ENCODE measurements around the gene ANXA4.

ANXA4 gene

DNA sequence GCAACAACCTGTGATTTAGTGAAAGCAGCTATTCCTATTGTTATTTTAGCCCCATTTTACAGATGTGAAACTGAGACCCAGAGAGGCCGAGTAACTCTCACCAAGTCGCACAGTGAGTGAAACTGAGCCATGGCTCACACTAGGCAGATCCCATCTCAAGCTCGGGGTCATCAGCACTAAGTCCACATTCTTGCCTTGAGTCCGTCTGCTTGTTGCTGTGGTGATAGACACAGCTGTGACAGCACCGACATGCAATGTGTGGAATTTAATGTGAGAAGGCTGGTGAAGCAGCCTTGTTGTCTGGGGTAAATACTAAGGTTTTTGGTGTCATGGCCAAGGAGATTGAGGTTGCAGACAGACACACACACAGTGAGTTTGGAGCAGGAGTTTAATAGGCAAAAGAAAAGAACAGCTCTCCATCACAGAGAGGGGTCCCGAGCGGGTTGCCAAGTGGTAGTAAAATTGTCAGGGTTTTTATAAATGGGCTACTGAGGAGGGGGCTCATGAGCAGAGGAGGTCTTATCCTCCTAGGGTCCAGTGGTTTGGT is 47.3 kb downstream of the ANXA4 start:
- Histone ChIP-seq H3K9me3 (ENCODE audit: severe bottlenecking) (no peaks in the 10 kb centered on the region), H3K4me1 (ENCODE audit: insufficient read depth, poor library complexity, severe bottlenecking) (no peaks in the 10 kb centered on the region), H3K36me3 (ENCODE audit: low read depth) (peaks cover 28% of the 10 kb centered on the region), H3K27me3 (ENCODE audit: insufficient read depth, poor library complexity, severe bottlenecking) (no peaks in the 10 kb centered on the region), H3K4me3 (ENCODE audit: severe bottlenecking) (no peak overlapping the region), H3K27ac (ENCODE audit: poor library complexity, severe bottlenecking) (no peak overlapping the region)
- ATAC-seq (ENCODE audit: low read depth), result no peak
- DNase-seq (ENCODE audit: low spot score), result no peak
- TF ChIP-seq, protein P1, sequence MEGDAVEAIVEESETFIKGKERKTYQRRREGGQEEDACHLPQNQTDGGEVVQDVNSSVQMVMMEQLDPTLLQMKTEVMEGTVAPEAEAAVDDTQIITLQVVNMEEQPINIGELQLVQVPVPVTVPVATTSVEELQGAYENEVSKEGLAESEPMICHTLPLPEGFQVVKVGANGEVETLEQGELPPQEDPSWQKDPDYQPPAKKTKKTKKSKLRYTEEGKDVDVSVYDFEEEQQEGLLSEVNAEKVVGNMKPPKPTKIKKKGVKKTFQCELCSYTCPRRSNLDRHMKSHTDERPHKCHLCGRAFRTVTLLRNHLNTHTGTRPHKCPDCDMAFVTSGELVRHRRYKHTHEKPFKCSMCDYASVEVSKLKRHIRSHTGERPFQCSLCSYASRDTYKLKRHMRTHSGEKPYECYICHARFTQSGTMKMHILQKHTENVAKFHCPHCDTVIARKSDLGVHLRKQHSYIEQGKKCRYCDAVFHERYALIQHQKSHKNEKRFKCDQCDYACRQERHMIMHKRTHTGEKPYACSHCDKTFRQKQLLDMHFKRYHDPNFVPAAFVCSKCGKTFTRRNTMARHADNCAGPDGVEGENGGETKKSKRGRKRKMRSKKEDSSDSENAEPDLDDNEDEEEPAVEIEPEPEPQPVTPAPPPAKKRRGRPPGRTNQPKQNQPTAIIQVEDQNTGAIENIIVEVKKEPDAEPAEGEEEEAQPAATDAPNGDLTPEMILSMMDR (IDR thresholded peaks at IDR 0.05; ENCODE audit: poor library complexity, severe bottlenecking), result no peak

DNA sequence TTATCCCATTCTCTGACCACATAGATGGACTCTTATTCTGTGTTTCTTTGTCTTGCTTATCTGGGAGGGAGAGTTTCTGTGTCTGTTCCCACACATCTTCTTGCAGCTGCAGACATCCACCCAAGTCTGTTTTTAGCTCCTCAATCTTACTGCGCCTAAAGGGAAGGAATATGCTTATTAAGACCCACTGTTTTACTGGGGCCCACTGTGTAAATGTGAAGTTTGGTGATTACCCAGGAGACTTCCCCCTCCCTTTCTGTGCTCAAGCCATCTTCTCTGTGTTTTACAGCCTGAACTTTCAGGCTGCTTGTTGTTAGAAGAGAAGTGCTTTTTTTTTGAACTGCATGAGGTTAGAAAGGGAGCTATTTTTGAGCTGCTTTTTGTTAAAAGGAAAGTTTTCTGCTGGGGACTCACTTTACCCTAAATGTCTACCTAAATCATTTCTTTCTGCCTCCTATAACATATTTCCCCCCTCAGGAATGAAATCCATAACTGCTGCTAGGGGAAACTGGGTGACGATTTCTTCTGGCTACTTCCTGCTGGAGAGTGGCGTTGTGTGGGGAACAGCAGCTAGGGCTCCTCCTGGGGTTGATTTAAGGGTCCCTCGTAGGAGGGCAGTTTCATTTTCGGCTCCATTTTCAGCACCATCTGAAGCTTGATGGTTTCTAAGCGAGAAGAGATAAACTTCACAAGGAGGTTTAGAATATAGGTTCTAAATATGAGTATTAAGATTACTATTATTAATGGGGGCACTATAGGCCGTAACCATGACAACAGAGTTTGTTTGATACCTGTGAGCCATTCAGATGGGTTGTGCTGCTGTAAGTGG is 48.1 kb downstream of the ANXA4 start:
- Histone ChIP-seq H3K4me3 (ENCODE audit: severe bottlenecking) (no peak overlapping the region), H3K27ac (ENCODE audit: poor library complexity, severe bottlenecking) (no peak overlapping the region), H3K9me3 (ENCODE audit: severe bottlenecking) (no peaks in the 10 kb centered on the region), H3K36me3 (ENCODE audit: low read depth) (peaks cover 28% of the 10 kb centered on the region), H3K4me1 (ENCODE audit: insufficient read depth, poor library complexity, severe bottlenecking) (no peaks in the 10 kb centered on the region), H3K27me3 (ENCODE audit: insufficient read depth, poor library complexity, severe bottlenecking) (no peaks in the 10 kb centered on the region)
- DNase-seq (ENCODE audit: low spot score) (no peak), ATAC-seq (ENCODE audit: low read depth) (no peak)
- TF ChIP-seq, protein P1 (IDR thresholded peaks at IDR 0.05; ENCODE audit: poor library complexity, severe bottlenecking), result no peak

DNA sequence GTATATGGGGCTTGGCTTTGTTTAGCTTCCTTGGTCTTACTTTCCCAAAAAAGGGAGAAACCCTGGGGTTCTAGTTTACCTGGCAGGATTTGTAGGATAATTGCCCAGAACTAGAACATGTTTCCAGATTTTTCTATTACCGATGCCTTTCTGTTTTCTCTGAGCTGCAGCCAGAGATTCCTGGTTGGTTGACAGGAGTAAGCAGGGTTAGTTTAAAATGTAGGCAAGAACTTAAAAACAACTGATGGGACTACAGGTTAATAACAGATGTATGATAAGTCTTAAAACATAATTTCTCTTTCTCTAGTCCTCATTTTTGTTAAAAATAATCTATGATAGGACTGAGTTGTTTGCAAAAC is 48.6 kb downstream of the ANXA4 start:
- DNase-seq (ENCODE audit: low spot score) (no peak), ATAC-seq (ENCODE audit: low read depth) (no peak)
- Histone ChIP-seq H3K4me3 (ENCODE audit: severe bottlenecking) (no peak overlapping the region), H3K4me1 (ENCODE audit: insufficient read depth, poor library complexity, severe bottlenecking) (no peaks in the 10 kb centered on the region), H3K36me3 (ENCODE audit: low read depth) (peaks cover 28% of the 10 kb centered on the region), H3K27me3 (ENCODE audit: insufficient read depth, poor library complexity, severe bottlenecking) (no peaks in the 10 kb centered on the region), H3K9me3 (ENCODE audit: severe bottlenecking) (no peaks in the 10 kb centered on the region), H3K27ac (ENCODE audit: poor library complexity, severe bottlenecking) (no peak overlapping the region)
- TF ChIP-seq, protein P1 (IDR thresholded peaks at IDR 0.05; ENCODE audit: poor library complexity, severe bottlenecking), result no peak

DNA sequence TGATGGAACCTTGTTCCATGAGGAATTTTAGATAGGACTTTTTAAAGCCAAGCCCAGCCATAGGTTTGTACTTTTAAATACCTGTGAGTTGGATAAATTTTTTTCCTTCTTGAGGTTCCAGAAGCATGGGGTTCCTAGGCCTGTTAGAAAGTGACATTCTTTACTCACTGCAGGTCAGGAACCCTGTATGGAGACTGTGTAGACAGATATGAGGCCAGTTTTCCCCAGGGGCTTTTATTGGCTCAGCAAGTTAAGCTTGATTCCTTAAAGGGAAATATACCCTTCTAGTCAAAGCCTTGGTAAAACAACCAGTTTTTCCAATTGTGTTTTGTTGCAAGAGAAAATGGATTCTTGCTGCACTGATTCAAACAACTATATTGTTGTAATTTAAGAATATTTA is 49.1 kb downstream of the ANXA4 start:
- TF ChIP-seq, protein P1 (IDR thresholded peaks at IDR 0.05; ENCODE audit: poor library complexity, severe bottlenecking), result no peak
- Histone ChIP-seq H3K27ac (ENCODE audit: poor library complexity, severe bottlenecking) (no peak overlapping the region), H3K9me3 (ENCODE audit: severe bottlenecking) (no peaks in the 10 kb centered on the region), H3K27me3 (ENCODE audit: insufficient read depth, poor library complexity, severe bottlenecking) (no peaks in the 10 kb centered on the region), H3K4me3 (ENCODE audit: severe bottlenecking) (no peak overlapping the region), H3K4me1 (ENCODE audit: insufficient read depth, poor library complexity, severe bottlenecking) (no peaks in the 10 kb centered on the region), H3K36me3 (ENCODE audit: low read depth) (peaks cover 28% of the 10 kb centered on the region)
- ATAC-seq (ENCODE audit: low read depth), result no peak
- DNase-seq (ENCODE audit: low spot score), result no peak

DNA sequence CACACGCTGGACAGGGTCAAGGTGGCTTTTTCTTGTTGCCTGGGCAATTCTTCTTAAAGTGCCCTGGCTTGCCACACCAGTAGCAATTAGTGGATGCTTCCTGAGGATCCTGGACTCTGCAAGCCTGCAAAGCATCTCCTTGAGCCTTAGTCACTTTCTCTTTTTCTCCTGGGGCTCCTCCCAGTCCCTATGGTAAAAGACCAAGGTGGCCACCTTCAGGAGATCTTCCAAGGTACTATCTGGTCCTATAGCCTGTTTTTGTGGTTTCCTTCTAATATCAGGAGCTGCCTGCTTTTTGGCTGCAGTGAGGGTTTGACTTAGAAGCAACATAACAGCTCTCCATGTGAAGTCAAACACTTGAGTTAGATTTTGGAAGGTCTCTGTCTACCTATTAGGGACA is 54.2 kb downstream of the ANXA4 start:
- Histone ChIP-seq H3K4me3 (ENCODE audit: severe bottlenecking) (no peak overlapping the region), H3K27ac (ENCODE audit: poor library complexity, severe bottlenecking) (no peak overlapping the region), H3K27me3 (ENCODE audit: insufficient read depth, poor library complexity, severe bottlenecking) (no peaks in the 10 kb centered on the region), H3K9me3 (ENCODE audit: severe bottlenecking) (no peaks in the 10 kb centered on the region), H3K36me3 (ENCODE audit: low read depth) (peaks cover 2% of the 10 kb centered on the region; the same call in 1 of the 2 replicates), H3K4me1 (ENCODE audit: insufficient read depth, poor library complexity, severe bottlenecking) (peaks cover 9% of the 10 kb centered on the region)
- TF ChIP-seq, protein P1 (IDR thresholded peaks at IDR 0.05; ENCODE audit: poor library complexity, severe bottlenecking), result no peak
- DNase-seq (ENCODE audit: low spot score) (no peak), ATAC-seq (ENCODE audit: low read depth) (no peak; the same call in 2 of the 3 replicates)
